GM23338 (cell line): ENCODE measurements around the gene HSDL1.

Experiments
- CTCF ChIP-seq, 2 experiments: fragments of 200-600 bp in 1 of 2; sonication (generic) in 1 of 2; conservative IDR thresholded peaks; 2 replicates each; pipeline versions ENCODE4 v1.5.1 to v1.6.1; 2016 to 2017; ENCODE audit warnings: antibody characterized with exemption in 2 of 2, low read depth in 2 of 2, mild to moderate bottlenecking in 2 of 2, moderate library complexity in 1 of 2
- EZH2phosphoT487 ChIP-seq: fragments of 200-600 bp; sonication (generic); IDR thresholded peaks from one replicate; pipeline ENCODE4 v1.8.1; 2018; ENCODE audit warnings: antibody characterized with exemption; ENCODE audit not compliant: unreplicated experiment
- POLR2AphosphoS5 ChIP-seq: IDR thresholded peaks from 2 replicates; pipeline ENCODE4 v1.6.1; 2016; ENCODE audit warnings: antibody characterized with exemption, low read depth

DNA sequence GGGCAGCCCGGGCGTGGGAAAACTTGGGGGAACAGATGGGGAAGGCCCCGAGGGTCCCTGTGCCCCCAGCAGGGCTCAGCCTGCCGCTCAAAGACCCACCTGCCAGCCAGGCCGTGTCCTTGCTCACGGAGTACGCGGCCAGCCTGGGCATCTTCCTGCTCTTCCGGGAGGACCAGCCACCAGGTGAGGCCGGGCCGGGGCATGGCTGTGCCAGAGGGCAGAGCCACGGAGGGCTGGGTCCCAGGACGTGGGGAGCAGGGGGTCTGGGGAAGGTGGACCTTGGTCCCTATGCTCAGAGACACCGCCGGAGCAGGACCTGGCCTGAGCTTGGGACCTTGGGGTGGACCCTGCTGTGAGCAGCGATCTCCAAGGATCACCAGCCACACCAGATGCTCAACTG, 46.5 kb upstream of the HSDL1 start:
- TF ChIP-seq CTCF (conservative IDR thresholded peaks at IDR 0.05; ENCODE audit: low read depth in 2 of 2) (no peak), POLR2AphosphoS5 (no peak), EZH2phosphoT487 (no peak)
